Right lobe of liver (tissue), 6 donors: Measurements from ENCODE around the gene TRIP10. TPM values are rescaled to one million over a fixed set of nuclear protein-coding genes. Genes with fewer than 3 reads are reported as not detected.
A peak's percentile ranks its signal among the peaks of the same experiment; 100 is the strongest.
"Not testable (repeated sequence)": the region's sequence is repeated elsewhere in the genome, so short reads cannot be mapped to it uniquely, and the experiment has no call there.

Source experiments
- ATAC-seq, 4 donors: fragments of 200-7000 bp; cut with Tn5 transposase; one replicate each; pipeline ENCODE4 v1.9.1; 2020; ENCODE audit warnings: mild to moderate bottlenecking in 4 of 4, moderate library complexity in 4 of 4
- DNase-seq, 3 donors: peaks; one replicate each; pipeline ENCODE4 v3.0.0-alpha.2; 2020
- H3K27ac ChIP-seq, 3 donors: fragments of 200-600 bp; one replicate each; pipeline ENCODE4 v1.8.0; 2022
- H3K27me3 ChIP-seq, 2 donors: fragments of 200-600 bp; one replicate each; pipeline ENCODE4 v1.8.0; 2022
- H3K36me3 ChIP-seq, 4 donors: fragments of 200-600 bp; sonication (generic) in 1 of 4; one replicate each; pipeline versions ENCODE4 v1.5.1 to v1.8.0; 2017 to 2022; ENCODE audit warnings: control low read depth in 1 of 4
- H3K4me1 ChIP-seq, 4 donors: fragments of 200-600 bp; sonication (generic) in 1 of 4; one replicate each; pipeline versions ENCODE4 v1.5.1 to v1.8.0; 2017 to 2022; ENCODE audit warnings: control low read depth in 1 of 4
- H3K4me3 ChIP-seq, 3 donors: fragments of 200-600 bp; one replicate each; pipeline ENCODE4 v1.8.0; 2022
- H3K9me3 ChIP-seq, 4 donors: fragments of 200-600 bp; sonication (generic) in 1 of 4; one replicate each; pipeline versions ENCODE4 v1.5.1 to v1.8.0; 2017 to 2022; ENCODE audit warnings: control low read depth in 1 of 4
- CTCF ChIP-seq, 4 donors: fragments of 200-600 bp in 3 of 4; fragments of 450-650 bp in 1 of 4; IDR thresholded peaks; one replicate each; pipeline versions ENCODE4 v1.5.1 to v1.8.0; 2016 to 2022; ENCODE audit warnings: antibody characterized with exemption in 4 of 4, mild to moderate bottlenecking in 2 of 4
- POLR2A ChIP-seq: fragments of 450-650 bp; IDR thresholded peaks from one replicate; pipeline ENCODE4 v1.6.1; 2017; ENCODE audit warnings: antibody characterized with exemption, mild to moderate bottlenecking
- WGBS: methylation state at CpG from one replicate; pipeline ENCODE4 v1.1.6; 2018; ENCODE audit warnings: low coverage, low lambda C conversion rate; ENCODE audit not compliant: insufficient coverage; ENCODE audit errors: missing lambda C conversion rate; 5-methylcytosine and 5-hydroxymethylcytosine counted together
- intact Hi-C, 2 donors: fragments of 100-400 bp; cut with DNase I; formaldehyde crosslinking; loops; one replicate each; pipeline versions ENCODE4 v1.11.2 to v1.14.1; 2022
- total RNA-seq, 6 experiments: library from RNA; depleted of rRNA in 2 of 6; stranded (reverse); fragments of >200 nt in 2 of 6; fragmentation: NEBNext Ultra II Directional in 3 of 6; extraction: Animal tissue kit (Norgen Biotek cat#: 25700) in 3 of 6; gene quantifications; one replicate each; pipeline versions ENCODE4 v1.1.0 to v1.2.4, GENCODE V29; 2016 to 2023
- donor health status: DM: no; HTN: yes; CAD: no.
- donor health status: DM: no; HTN: no; CAD: no.
- donor health status: DM: no; HTN: no; CAD: no.
- donor health status: DM: no; HTN: yes; CAD: no.
- donor health status: DM: no; HTN: yes; CAD: no.

The TRIP10 gene
- total RNA-seq, 6 experiments from 2014 or later, result 7.5 to 14.9 (median 9.3) TPM

- Histone ChIP-seq H3K4me1 (peaks cover 0 to 14% (median 1%) of the 10 kb centered on the region in 4 donors), H3K36me3 (peaks cover 12 to 93% (median 59%) of the 10 kb centered on the region in 4 donors), H3K27ac (no peak overlapping the region), H3K9me3 (no peaks in the 10 kb centered on the region), H3K4me3 (no peak overlapping the region), H3K27me3 (no peaks in the 10 kb centered on the region)
- intact Hi-C loops, result no loop called here
- DNase-seq, result no peak
- 60% methylated on average over 3 of the region's 3 CpGs for WGBS
- no peak for TF ChIP-seq POLR2A
- TF ChIP-seq CTCF (IDR thresholded peaks at IDR 0.05), result no peak
- ATAC-seq, result peak; percentile 7 to 32 (median 22)
Measured at GRCh38 chr19:6706633-6706958, 32.9 kb upstream of the TRIP10 start.

GRCh38 chr19:6707011-6707657 is 32.3 kb upstream of the TRIP10 start:
- Histone ChIP-seq H3K27me3 (no peaks in the 10 kb centered on the region), H3K36me3 (peaks cover 16 to 93% (median 58%) of the 10 kb centered on the region in 4 donors), H3K4me3 (no peak overlapping the region), H3K4me1 (peaks cover 0 to 20% (median 4%) of the 10 kb centered on the region in 4 donors), H3K27ac (no peak overlapping the region), H3K9me3 (no peaks in the 10 kb centered on the region)
- intact Hi-C loops, result no loop called here
- TF ChIP-seq CTCF (IDR thresholded peaks at IDR 0.05) (no peak), POLR2A (no peak)
- ATAC-seq (peak; percentile 18 to 39 (median 24)), DNase-seq (peak in 2 of 3 donors; percentile 54 to 59)
- WGBS, result 60% methylated on average over 3 of the region's 44 CpGs

- intact Hi-C loops, result no loop called here
Measured at GRCh38 chr19:6707658-6708018, 31.8 kb upstream of the TRIP10 start.

GRCh38 chr19:6708346-6708745 is 31.1 kb upstream of the TRIP10 start:
- no peak for ATAC-seq
- TF ChIP-seq CTCF (IDR thresholded peaks at IDR 0.05) (no peak), POLR2A (no peak)
- intact Hi-C loops, result no loop called here
- H3K36me3 ChIP-seq, result peaks cover 19 to 93% (median 57%) of the 10 kb centered on the region in 4 donors
- H3K4me1 ChIP-seq, result peaks cover 0 to 20% (median 4%) of the 10 kb centered on the region in 4 donors
- 67% methylated on average over 2 of the region's 3 CpGs for WGBS
- DNase-seq, result no peak
- no peaks in the 10 kb centered on the region for H3K9me3 ChIP-seq
- H3K4me3 ChIP-seq, result no peak overlapping the region
- no peak overlapping the region for H3K27ac ChIP-seq
- no peaks in the 10 kb centered on the region for H3K27me3 ChIP-seq

More at GRCh38 chr19:6707658-6708018, 31.8 kb upstream of the TRIP10 start:
- Histone ChIP-seq H3K36me3 (peaks cover 20 to 93% (median 57%) of the 10 kb centered on the region in 4 donors), H3K4me1 (peaks cover 0 to 20% (median 4%) of the 10 kb centered on the region in 4 donors), H3K27ac (no peak overlapping the region), H3K4me3 (no peak overlapping the region), H3K9me3 (no peaks in the 10 kb centered on the region), H3K27me3 (no peaks in the 10 kb centered on the region)
- no peak for TF ChIP-seq CTCF (IDR thresholded peaks at IDR 0.05)
- DNase-seq (peak in 2 of 3 donors; percentile 57 to 58), ATAC-seq (peak; percentile 1 to 8 (median 4))
- 70% methylated on average over 2 of the region's 16 CpGs for WGBS

- H3K4me3 ChIP-seq, H3K27me3 ChIP-seq, H3K27ac ChIP-seq, intact Hi-C loops, H3K9me3 ChIP-seq, ATAC-seq: not testable (repeated sequence)
- DNase-seq, result peak in 2 of 3 donors; percentile 11 to 14
- 80% methylated on average over 12 of the region's 12 CpGs for WGBS
- peaks cover 0 to 20% (median 4%) of the 10 kb centered on the region in 4 donors for H3K4me1 ChIP-seq
- peaks cover 14 to 88% (median 54%) of the 10 kb centered on the region in 4 donors for H3K36me3 ChIP-seq
Measured at GRCh38 chr19:6708913-6709312, 30.6 kb upstream of the TRIP10 start.
